GM10266 (cell line): ENCODE results near the gene TENM4.
"Not testable (repeated sequence)": the region's sequence is repeated elsewhere in the genome, so short reads cannot be mapped to it uniquely, and the experiment has no call there.

Source experiments
- DNase-seq: peaks from one replicate; pipeline ENCODE4 v3.0.0; 2012; ENCODE audit errors: extremely low spot score
- TF ChIP-seq, protein P1 (sequence below): IDR thresholded peaks from 2 replicates; pipeline ENCODE4 v1.5.1; 2012; ENCODE audit warnings: mild to moderate bottlenecking, low read depth; ENCODE audit not compliant: control insufficient read depth, insufficient read depth; ENCODE audit errors: missing control alignments

TENM4 gene

DNA sequence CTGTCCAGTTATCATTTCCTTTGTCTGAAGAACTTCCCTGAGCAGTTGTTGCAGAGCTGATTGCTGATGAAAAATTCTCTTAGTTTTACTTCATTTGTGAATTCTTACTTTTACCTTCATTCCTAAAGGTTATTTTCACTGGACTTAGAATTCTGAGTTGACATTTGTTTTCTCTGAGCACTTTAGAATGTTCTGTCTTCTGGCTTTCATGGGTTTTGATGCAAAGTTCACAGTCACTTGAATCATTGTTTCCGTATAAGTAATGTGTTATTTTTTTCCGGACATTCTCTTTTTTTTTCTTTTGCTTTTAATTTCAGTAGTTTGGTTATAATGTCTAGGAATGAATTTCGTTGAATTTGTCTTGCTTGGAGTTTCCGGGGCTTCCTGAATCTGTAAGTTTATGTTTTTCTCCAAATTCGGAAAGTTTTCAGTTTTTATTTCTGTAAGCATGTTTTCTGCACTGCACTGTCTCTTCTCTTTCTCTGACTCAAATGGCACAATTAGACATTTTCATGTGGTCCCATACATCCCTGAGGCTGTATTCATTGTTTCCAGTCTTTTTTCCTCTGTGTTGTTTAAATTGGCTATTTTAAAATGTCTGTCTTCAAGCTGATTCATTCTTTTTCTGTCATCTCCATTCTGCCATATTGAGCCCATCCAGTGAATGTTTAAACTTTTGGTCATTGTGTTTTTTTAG lies 797.7 kb downstream of the TENM4 start:
- no peak for DNase-seq
- TF ChIP-seq, protein P1, sequence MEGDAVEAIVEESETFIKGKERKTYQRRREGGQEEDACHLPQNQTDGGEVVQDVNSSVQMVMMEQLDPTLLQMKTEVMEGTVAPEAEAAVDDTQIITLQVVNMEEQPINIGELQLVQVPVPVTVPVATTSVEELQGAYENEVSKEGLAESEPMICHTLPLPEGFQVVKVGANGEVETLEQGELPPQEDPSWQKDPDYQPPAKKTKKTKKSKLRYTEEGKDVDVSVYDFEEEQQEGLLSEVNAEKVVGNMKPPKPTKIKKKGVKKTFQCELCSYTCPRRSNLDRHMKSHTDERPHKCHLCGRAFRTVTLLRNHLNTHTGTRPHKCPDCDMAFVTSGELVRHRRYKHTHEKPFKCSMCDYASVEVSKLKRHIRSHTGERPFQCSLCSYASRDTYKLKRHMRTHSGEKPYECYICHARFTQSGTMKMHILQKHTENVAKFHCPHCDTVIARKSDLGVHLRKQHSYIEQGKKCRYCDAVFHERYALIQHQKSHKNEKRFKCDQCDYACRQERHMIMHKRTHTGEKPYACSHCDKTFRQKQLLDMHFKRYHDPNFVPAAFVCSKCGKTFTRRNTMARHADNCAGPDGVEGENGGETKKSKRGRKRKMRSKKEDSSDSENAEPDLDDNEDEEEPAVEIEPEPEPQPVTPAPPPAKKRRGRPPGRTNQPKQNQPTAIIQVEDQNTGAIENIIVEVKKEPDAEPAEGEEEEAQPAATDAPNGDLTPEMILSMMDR = no peak

DNA sequence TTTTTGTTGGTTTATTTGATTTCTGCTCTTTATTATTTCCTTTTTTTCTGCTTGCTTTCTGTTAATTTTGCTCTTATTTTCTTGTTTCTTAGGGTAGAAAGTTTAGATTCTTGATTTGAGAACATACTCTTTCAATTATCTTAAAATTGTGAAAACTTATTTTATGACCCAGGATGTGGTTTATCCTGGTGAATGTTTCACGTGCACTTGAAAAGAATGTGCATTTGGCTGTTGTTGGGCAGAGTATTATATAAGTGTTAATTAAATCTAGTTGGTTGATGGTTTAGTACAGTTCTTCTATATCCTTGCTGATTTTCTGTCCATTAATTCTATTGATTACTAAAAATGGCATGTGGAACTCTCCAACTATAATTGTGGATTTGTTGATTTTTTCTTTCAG lies 799.3 kb downstream of the TENM4 start:
- no peak for DNase-seq
- TF ChIP-seq, protein P1 = no peak

DNA sequence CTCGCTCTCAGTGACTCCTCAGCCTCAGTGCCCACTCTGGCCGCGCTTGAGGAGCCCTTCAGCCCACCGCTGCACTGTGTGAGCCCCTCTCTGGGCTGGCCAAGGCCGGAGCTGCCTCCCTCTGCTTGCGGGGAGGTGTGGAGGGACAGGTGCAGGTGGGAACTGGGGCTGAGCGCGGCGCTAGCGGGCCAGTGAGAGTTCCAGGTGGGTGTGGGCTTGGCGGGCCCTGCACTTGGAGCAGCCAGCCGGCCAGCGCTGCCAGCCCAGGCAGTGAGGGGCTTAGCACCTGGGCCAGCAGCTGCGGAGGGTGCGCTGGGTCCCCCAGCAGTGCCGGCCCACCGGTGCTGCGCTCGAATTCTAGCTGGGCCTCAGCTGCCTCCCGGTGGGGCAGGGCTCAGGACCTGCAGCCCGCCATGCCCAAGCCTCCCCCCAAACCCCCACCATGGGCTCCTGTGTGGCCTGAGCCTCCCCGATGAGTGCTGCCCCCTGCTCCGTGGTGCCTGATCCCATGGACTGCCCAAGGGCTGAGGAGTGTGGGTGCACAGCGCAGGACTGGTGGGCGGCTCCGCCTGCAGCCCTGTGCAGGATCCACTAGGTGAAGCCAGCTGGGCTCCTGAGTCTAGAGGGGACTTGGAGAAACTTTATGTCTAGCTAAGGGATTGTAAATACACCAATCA lies 802.0 kb downstream of the TENM4 start:
- TF ChIP-seq, protein P1 = no peak
- DNase-seq = no peak

DNA sequence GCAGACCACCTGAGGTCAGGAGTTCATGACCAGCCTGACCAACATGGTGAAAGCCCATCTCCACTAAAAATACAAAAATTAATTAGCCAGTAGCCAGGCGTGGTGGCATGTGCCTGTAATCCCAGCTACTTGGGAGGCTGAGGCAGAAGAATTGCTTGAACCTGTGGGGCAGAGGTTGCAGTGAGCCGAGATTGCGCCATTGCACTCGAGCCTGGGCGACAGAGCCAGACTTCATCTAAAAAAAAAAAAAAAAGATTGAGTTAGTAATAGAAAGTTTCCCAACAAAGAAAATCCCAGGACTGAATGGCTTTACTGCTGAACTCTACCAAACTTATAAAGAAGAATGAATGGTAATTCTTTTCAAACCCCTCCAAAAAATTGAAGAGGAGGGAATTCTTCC lies 803.3 kb downstream of the TENM4 start:
- not testable (repeated sequence) for DNase-seq

DNA sequence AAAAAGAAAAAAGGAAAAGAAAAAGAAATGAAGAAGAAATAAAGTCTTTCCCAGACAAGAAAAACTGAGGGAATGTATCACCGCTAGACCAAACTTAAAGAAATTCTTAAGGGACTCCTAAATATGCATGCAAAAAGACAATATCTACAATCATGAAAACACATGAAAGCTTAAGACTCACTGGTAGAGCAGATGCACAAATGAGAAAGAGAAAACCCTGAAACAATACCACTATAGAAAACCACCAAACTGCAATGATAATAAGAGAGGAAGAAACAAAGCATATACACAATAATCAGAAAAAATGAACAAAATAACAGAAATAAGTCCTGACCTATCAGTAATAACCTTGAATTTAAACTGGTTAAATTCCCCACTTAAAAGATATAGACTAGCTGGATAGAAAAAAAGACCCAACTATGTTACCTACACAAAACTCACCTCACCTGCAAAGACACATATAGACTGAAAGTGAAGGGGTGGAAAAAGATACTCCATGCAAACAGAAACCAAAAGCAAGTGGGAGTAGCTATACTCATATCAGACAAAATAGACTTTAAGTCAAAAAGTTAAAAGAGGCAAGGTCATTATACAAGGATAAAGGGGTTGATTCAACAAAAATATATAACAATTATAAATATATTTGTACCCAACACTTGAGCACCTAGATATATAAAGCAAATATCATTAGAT lies 804.9 kb downstream of the TENM4 start:
- no peak for DNase-seq
- TF ChIP-seq, protein P1 = no peak

DNA sequence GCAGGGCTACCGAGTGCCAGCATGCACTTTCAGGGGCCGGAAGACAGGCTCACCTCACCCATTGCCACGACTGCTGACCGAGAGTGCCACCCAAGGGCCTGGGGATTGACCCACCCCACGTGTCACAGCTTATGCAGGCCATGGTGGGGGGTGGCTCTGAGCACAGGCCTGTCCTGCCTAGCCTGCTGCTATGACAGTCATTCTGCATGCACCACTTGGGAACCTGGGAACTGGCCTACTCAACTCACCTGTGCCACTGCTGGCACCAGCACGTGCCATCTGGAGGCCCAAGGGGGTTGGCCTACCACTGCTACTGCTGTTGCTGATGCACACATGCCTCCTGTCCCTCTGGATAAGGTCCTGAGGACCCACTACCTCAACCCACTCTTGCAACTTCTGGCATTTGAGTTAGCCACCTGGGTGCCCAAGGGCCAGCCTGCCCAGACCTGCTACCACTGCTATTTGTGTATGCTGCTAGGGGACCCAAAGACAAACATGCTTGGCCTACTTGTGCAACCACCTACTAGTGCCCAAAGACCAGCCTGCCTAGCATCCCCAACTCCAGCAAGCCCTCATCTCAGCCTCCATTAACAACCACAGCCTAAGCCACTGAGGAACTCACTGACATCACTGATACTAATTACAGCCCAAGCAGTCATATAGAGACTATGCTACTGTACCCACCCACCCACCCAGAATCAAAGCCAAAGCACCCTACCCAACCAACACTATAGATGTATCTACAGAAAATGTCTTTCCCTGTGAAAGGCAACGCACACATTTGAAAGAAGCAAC lies 807.1 kb downstream of the TENM4 start:
- TF ChIP-seq, protein P1 = no peak

DNA sequence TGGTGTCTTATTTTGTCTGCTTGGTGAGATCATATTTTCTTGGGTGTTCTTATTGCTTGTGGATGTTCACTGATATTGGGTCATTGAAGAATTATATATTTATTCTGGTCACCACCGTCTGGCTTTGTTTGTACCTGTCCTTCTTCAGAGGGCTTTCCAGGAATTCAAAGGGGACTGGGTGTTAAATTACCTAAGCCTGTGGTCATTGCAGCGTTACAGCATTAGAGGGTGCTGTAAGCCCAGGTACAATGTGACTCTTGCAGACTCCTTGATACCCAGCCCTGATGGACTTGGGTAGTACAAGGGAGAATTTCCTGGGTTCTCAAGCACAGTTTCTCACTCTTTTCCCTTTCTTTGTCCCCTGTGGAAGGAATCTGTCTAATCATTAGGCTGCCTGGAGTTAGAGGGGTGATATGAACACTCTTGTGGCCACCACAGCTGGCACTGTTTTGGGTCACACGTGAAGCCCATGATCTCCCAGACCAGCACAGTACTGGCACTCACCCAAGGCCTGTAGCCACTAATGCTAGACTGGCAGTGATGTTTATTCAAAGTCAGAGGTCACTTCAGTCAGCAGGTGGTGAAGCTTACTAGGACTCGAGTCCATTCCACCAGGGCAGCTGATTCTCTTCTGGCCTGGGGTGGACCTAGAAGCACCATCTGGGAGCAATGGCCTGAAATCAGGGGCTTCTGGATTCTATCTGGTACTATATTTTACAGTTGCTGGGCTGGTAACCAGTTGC lies 810.1 kb downstream of the TENM4 start:
- TF ChIP-seq, protein P1 = no peak
- DNase-seq = no peak

More for the DNA sequence above, 807.1 kb downstream of the TENM4 start:
- DNase-seq = no peak
